Activated CD8-positive, alpha-beta memory T cell treated with anti-CD3 and anti-CD28 coated beads, Interleukin-2, amount 10 ng/mL, durations not matched to agents 7 days and 5 days (primary cell): ENCODE measurements around the gene SLC22A23. TPM values are rescaled to one million over a fixed set of nuclear protein-coding genes. Genes with fewer than 3 reads are reported as not detected.
"Not testable (repeated sequence)": the region's sequence is repeated elsewhere in the genome, so short reads cannot be mapped to it uniquely, and the experiment has no call there.

Source experiments
- ATAC-seq: fragments of 150-1000 bp; cut with Tn5 transposase; one replicate; pipeline ENCODE4 v1.10.0; 2021; ENCODE audit warnings: moderate library complexity
- CTCF ChIA-PET: fragments of 350-600 bp; sonication (Branson Sonifier 250); formaldehyde crosslinking; loops from one replicate; lab custom pipeline; 2021; ENCODE audit warnings: antibody characterized with exemption; lab: Charles Lee
- DNase-seq: peaks from one replicate; pipeline ENCODE4 v3.0.0-alpha.2; 2020
- H3K27ac Mint-ChIP-seq: one replicate; pipeline ENCODE4 v1.8.0; 2021; ENCODE audit warnings: mild to moderate bottlenecking, mixed read lengths
- H3K27me3 Mint-ChIP-seq: one replicate; pipeline ENCODE4 v1.8.0; 2021; ENCODE audit warnings: mixed read lengths
- H3K36me3 Mint-ChIP-seq: one replicate; pipeline ENCODE4 v1.8.0; 2021; ENCODE audit warnings: mild to moderate bottlenecking, mixed read lengths
- H3K4me1 Mint-ChIP-seq: one replicate; pipeline ENCODE4 v1.8.0; 2021; ENCODE audit warnings: mixed read lengths
- H3K4me3 Mint-ChIP-seq: one replicate; pipeline ENCODE4 v1.8.0; 2021; ENCODE audit warnings: mild to moderate bottlenecking, moderate library complexity, mixed read lengths
- H3K9me3 Mint-ChIP-seq: one replicate; pipeline ENCODE4 v1.8.0; 2022; ENCODE audit warnings: low read depth, mixed read lengths
- total RNA-seq, 2 experiments: library from RNA; stranded (reverse); gene quantifications; one replicate each; pipeline ENCODE4 v1.2.3, GENCODE V29; 2021

The SLC22A23 gene
- total RNA-seq, 2 experiments from 2014 or later: 0.07 to 0.20 TPM

DNA sequence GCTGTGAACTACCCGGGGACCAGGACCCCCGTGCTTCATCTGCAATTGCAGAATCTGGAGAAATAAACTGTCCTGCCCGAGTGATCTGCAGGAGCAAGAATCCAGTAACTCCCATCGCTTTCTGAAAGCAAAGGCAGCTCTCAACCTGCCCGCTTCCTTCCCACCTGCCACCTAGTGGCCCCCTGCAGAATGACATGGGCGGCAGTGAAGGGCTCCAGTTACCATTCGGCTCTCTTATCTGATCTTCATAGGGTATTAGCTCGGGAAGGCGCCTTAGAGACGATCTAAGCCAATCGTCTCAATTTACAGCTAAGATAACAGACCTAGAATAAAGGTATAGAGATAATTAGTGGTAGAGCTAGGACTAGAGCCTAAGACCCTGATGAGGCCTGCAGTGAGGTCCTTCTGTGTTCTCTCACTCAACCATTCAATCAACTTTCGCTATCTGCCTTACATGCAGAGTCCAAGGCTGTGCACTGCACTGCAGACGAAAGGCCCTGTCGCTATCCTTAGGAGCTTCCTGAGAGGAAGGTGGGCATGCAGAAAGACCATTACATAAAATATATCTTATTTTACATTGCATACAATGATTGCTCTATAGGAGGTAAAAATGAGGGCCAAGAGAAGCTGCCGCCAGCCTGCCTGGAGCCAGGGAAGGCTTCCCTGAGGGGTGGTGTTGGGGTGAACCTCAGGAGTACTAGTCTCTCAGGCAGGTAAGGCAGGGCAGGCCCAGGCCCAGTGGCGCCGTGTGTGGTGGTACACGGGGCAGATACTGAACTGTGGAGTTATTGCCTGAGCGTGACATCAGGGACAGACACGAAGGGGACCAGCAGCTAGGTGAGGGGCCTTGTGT lies 205.2 kb downstream of the SLC22A23 start:
- Mint-ChIP-seq H3K27ac (no peak overlapping the region), H3K9me3 (no peaks in the 10 kb centered on the region), H3K36me3 (no peaks in the 10 kb centered on the region), H3K27me3 (peaks cover 39% of the 10 kb centered on the region), H3K4me1 (peaks cover 10% of the 10 kb centered on the region), H3K4me3 (peak overlapping the region; percentile 12)
- peak; percentile 94 for ATAC-seq
- DNase-seq: peak; percentile 86
- CTCF ChIA-PET: interaction anchor here (0.7 to 4.3 kb wide), 40 partner anchors 9 to 501 kb away, joined by 3 to 46 read pairs (median 4); partner anchors contain the start of genes NQO2, PSMG4, RIPK1 and TUBB2A

- DNase-seq (no peak), ATAC-seq (no peak)
- Mint-ChIP-seq H3K4me3 (no peak overlapping the region), H3K36me3 (no peaks in the 10 kb centered on the region), H3K27ac (no peak overlapping the region), H3K4me1 (peaks cover 10% of the 10 kb centered on the region), H3K9me3 (no peaks in the 10 kb centered on the region), H3K27me3 (peaks cover 46% of the 10 kb centered on the region)
- CTCF ChIA-PET: interaction anchor here (1.5 to 4.3 kb wide), 10 partner anchors 11 to 260 kb away, joined by 3 to 46 read pairs (median 8); partner anchors contain the start of genes NQO2, PSMG4 and TUBB2A
These were observed 206.6 kb downstream of the SLC22A23 start for GRCh38 chr6:3250231-3250675.

DNA sequence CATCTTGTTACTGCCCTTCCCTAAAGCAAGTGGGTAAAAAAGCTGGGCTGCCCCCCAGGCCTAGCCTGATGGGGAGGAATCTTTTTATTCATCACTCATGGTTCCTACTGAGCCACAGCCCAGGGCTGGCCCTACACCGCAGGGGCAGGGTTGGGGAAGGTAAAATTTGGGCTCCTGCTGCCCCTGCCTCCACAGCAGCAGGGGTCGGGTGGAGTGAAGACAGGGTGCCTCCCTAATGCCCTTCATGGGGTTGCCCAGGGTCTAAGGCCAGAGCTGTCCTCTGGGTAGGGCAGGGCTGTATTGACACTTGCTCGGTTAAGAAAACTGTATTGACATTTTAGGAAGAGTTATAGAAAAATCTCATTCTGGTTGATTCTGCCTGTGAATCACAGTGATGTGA lies 207.0 kb downstream of the SLC22A23 start:
- H3K4me1 Mint-ChIP-seq: peaks cover 10% of the 10 kb centered on the region
- CTCF ChIA-PET: interaction anchor here (0.9 to 4.3 kb wide), 5 partner anchors 11 to 128 kb away, joined by 3 to 46 read pairs (median 8); partner anchors contain the start of gene PSMG4
- no peak overlapping the region for H3K4me3 Mint-ChIP-seq
- no peak overlapping the region for H3K27ac Mint-ChIP-seq
- ATAC-seq (no peak), DNase-seq (no peak)
- no peaks in the 10 kb centered on the region for H3K36me3 Mint-ChIP-seq
- H3K27me3 Mint-ChIP-seq: peaks cover 46% of the 10 kb centered on the region
- no peaks in the 10 kb centered on the region for H3K9me3 Mint-ChIP-seq

- DNase-seq (no peak), ATAC-seq (no peak)
- no peak overlapping the region for H3K27ac Mint-ChIP-seq
- H3K27me3 Mint-ChIP-seq: peaks cover 57% of the 10 kb centered on the region
- CTCF ChIA-PET: interaction anchor here (0.8 to 1.3 kb wide), 4 partner anchors 10 to 127 kb away, joined by 3 read pairs; no protein-coding TSS in a partner anchor
- no peaks in the 10 kb centered on the region for H3K36me3 Mint-ChIP-seq
- no peaks in the 10 kb centered on the region for H3K9me3 Mint-ChIP-seq
- no peak overlapping the region for H3K4me3 Mint-ChIP-seq
- peaks cover 10% of the 10 kb centered on the region for H3K4me1 Mint-ChIP-seq
These were observed 209.3 kb downstream of the SLC22A23 start for GRCh38 chr6:3247255-3248146.

- no peaks in the 10 kb centered on the region for H3K36me3 Mint-ChIP-seq
- no peak for DNase-seq
- no peaks in the 10 kb centered on the region for H3K9me3 Mint-ChIP-seq
- H3K27ac Mint-ChIP-seq: no peak overlapping the region
- CTCF ChIA-PET: no interaction called here
- no peak overlapping the region for H3K4me3 Mint-ChIP-seq
- ATAC-seq: no peak
- peaks cover 58% of the 10 kb centered on the region for H3K27me3 Mint-ChIP-seq
- no peaks in the 10 kb centered on the region for H3K4me1 Mint-ChIP-seq
These were observed 211.6 kb downstream of the SLC22A23 start for GRCh38 chr6:3245216-3245615.

GRCh38 chr6:3244832-3245161 lies 212.1 kb downstream of the SLC22A23 start:
- not testable (repeated sequence) for DNase-seq

GRCh38 chr6:3244003-3244831 lies 212.6 kb downstream of the SLC22A23 start:
- Mint-ChIP-seq H3K4me3 (no peak overlapping the region), H3K36me3 (no peaks in the 10 kb centered on the region), H3K9me3 (no peaks in the 10 kb centered on the region), H3K27ac (no peak overlapping the region), H3K27me3 (peaks cover 58% of the 10 kb centered on the region), H3K4me1 (no peaks in the 10 kb centered on the region)
- DNase-seq (no peak), ATAC-seq (no peak)
- CTCF ChIA-PET: interaction anchor here (2.4 kb wide), 1 partner anchor 7 kb away, joined by 8 read pairs; no protein-coding TSS in a partner anchor

More at GRCh38 chr6:3244832-3245161, 212.1 kb downstream of the SLC22A23 start:
- H3K36me3 Mint-ChIP-seq, H3K4me3 Mint-ChIP-seq, H3K27ac Mint-ChIP-seq, H3K9me3 Mint-ChIP-seq, CTCF ChIA-PET, H3K4me1 Mint-ChIP-seq, ATAC-seq: not testable (repeated sequence)
- H3K27me3 Mint-ChIP-seq: peaks cover 58% of the 10 kb centered on the region

GRCh38 chr6:3242768-3243167 lies 214.1 kb downstream of the SLC22A23 start:
- no peaks in the 10 kb centered on the region for H3K9me3 Mint-ChIP-seq
- ATAC-seq (no peak), DNase-seq (no peak)
- peaks cover 56% of the 10 kb centered on the region for H3K27me3 Mint-ChIP-seq
- H3K27ac Mint-ChIP-seq: no peak overlapping the region
- H3K4me1 Mint-ChIP-seq: no peaks in the 10 kb centered on the region
- CTCF ChIA-PET: interaction anchor here (2.4 kb wide), 1 partner anchor 9 kb away, joined by 8 read pairs; no protein-coding TSS in a partner anchor
- no peaks in the 10 kb centered on the region for H3K36me3 Mint-ChIP-seq
- H3K4me3 Mint-ChIP-seq: no peak overlapping the region

GRCh38 chr6:3241745-3242144 lies 215.1 kb downstream of the SLC22A23 start:
- H3K36me3 Mint-ChIP-seq, H3K9me3 Mint-ChIP-seq, DNase-seq, H3K4me3 Mint-ChIP-seq, ATAC-seq, H3K27ac Mint-ChIP-seq, H3K4me1 Mint-ChIP-seq: not testable (repeated sequence)
- peaks cover 55% of the 10 kb centered on the region for H3K27me3 Mint-ChIP-seq
- CTCF ChIA-PET: interaction anchor here (2.4 kb wide), 1 partner anchor 10 kb away, joined by 8 read pairs; no protein-coding TSS in a partner anchor

DNA sequence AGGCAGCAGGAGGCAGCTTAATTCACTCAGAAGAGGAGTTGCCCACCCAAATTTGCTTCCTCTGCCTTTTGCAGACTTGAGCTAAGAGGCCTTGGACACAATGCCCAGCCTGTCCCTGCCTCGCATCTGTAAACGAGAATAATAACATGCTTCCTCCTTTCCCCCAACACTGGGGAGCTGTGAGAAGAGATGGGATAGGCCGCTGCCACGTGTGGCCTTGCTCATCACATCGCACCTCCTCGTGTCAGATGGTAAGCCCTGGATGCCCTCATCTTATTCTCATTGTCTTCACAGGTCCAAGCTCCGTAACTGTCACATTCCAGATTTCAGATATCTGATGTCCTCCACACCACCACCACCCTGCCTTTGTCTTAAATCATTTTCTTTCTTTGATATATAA lies 216.3 kb downstream of the SLC22A23 start:
- Mint-ChIP-seq H3K4me3 (no peak overlapping the region), H3K27ac (no peak overlapping the region), H3K4me1 (no peaks in the 10 kb centered on the region), H3K27me3 (peaks cover 59% of the 10 kb centered on the region), H3K36me3 (no peaks in the 10 kb centered on the region), H3K9me3 (no peaks in the 10 kb centered on the region)
- CTCF ChIA-PET: interaction anchor here (2.1 kb wide), 1 partner anchor 11 kb away, joined by 13 read pairs; no protein-coding TSS in a partner anchor
- no peak for DNase-seq
- no peak for ATAC-seq

DNA sequence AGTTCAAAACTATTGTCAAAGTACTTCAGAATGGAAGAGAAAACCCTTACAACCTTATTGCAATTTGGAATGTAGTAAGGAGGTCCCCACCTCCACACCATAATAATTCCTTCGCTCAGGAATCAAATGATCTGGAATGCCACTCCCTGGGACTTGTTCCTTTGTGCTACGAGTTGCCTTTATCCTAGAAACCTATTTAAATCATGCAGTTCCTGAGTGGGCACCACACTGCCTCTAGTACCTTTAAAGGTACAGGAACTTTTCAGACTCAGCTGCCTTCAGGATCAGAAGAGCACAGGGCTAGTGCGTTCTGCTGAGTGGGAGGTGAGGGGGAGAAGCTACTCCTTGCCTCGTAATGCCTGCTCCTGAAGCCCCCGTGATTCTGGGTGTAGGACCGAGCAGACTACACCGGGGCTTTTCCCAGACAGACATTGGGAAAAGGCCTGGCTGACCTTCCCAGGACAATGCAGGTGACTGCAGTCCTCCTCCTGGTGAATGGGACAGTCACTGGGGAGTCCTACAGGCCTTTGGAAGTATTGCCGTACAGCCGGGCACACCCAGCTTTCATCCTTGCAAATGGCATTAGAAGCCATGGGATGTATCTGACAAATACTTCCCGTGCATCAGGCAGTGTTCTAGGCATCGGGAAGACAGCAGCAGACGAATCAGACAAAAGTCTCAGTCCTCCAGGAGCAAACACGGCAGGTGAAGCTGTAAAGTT lies 217.6 kb downstream of the SLC22A23 start:
- H3K4me3 Mint-ChIP-seq: no peak overlapping the region
- H3K9me3 Mint-ChIP-seq: no peaks in the 10 kb centered on the region
- DNase-seq (no peak), ATAC-seq (no peak)
- H3K27me3 Mint-ChIP-seq: peaks cover 64% of the 10 kb centered on the region
- no peak overlapping the region for H3K27ac Mint-ChIP-seq
- H3K4me1 Mint-ChIP-seq: no peaks in the 10 kb centered on the region
- CTCF ChIA-PET: interaction anchor here (2.1 kb wide), 1 partner anchor 12 kb away, joined by 13 read pairs; no protein-coding TSS in a partner anchor
- no peaks in the 10 kb centered on the region for H3K36me3 Mint-ChIP-seq
